Peyer's patch (tissue), 4 donors: ENCODE results near the gene COLGALT1.
"Not testable (repeated sequence)": the region's sequence is repeated elsewhere in the genome, so short reads cannot be mapped to it uniquely, and the experiment has no call there.

ENCODE experiments used
- CTCF ChIP-seq, 6 experiments: fragments of 450-650 bp in 4 of 6; fragments of 200-600 bp in 2 of 6; sonication (generic) in 1 of 6; IDR thresholded peaks; one replicate each; pipeline ENCODE4 v1.5.1; 2017 to 2019; ENCODE audit warnings: antibody characterized with exemption in 6 of 6, mild to moderate bottlenecking in 3 of 6, moderate library complexity in 1 of 6
- POLR2A ChIP-seq, 2 donors: fragments of 450-650 bp; IDR thresholded peaks; one replicate each; pipeline ENCODE4 v1.5.1; 2017; ENCODE audit warnings: antibody characterized with exemption in 2 of 2, mild to moderate bottlenecking in 2 of 2, moderate library complexity in 2 of 2

DNA sequence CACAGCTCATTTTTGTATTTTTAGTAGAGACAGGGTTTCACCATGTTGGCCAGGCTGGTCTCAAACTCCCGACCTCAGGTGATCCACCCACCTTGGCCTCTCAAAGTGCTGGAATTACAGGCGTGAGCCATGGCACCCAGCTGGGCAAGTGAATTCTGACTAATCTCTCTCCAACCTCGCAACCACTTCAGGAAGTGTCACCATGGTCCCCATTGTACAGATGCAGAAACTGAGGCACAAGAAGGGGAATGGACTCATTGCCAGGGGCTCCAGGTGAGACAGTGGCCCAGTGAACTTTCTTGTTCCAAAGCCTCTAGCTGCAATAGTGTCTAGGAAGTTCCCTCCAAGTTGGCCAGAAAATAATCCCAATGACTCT lies 46.9 kb upstream of the COLGALT1 start:
- TF ChIP-seq CTCF, POLR2A (IDR thresholded peaks at IDR 0.05): not testable (repeated sequence)
